Naive thymus-derived CD4-positive, alpha-beta T cell (primary cell): ENCODE data around the gene MEIOSIN. TPM values are rescaled to one million over a fixed set of nuclear protein-coding genes. Genes with fewer than 3 reads are reported as not detected.
A peak's percentile ranks its signal among the peaks of the same experiment; 100 is the strongest.

ENCODE experiments used
- ATAC-seq: fragments of 150-1000 bp; cut with Tn5 transposase; 2 replicates; pipeline ENCODE4 v1.10.0; 2021; ENCODE audit warnings: mild to moderate bottlenecking, moderate library complexity
- CTCF ChIA-PET: fragments of 350-600 bp; sonication (Branson Sonifier 250); formaldehyde crosslinking; loops from one replicate; lab custom pipeline; 2021; ENCODE audit warnings: antibody characterized with exemption; lab: Charles Lee
- POLR2A ChIA-PET: fragments of 350-600 bp; sonication (Branson Sonifier 250); formaldehyde crosslinking; loops from one replicate; lab custom pipeline; 2021; ENCODE audit warnings: antibody characterized with exemption, inconsistent platforms; lab: Charles Lee
- DNase-seq, 9 donors: peaks; one replicate each; pipeline versions ENCODE4 v3.0.0 to v3.0.0-alpha.2; 2020 to 2022; ENCODE audit warnings: mixed read lengths in 1 of 9
- H3K27ac ChIP-seq: one replicate; pipeline ENCODE4 v1.7.0; 2013; ENCODE audit warnings: mild to moderate bottlenecking, low read depth, low read length, moderate library complexity
- H3K27me3 ChIP-seq, 2 donors: one replicate each; pipeline ENCODE4 v1.7.0; 2013; ENCODE audit warnings: low read length in 2 of 2, mild to moderate bottlenecking in 2 of 2, moderate library complexity in 2 of 2; ENCODE audit not compliant: control insufficient read depth in 2 of 2, insufficient read depth in 2 of 2
- H3K36me3 ChIP-seq, 3 experiments: 1 replicate in 2 of 3; 2 replicates in 1 of 3; pipeline ENCODE4 v1.7.0; 2013; ENCODE audit warnings: low read length in 3 of 3, mild to moderate bottlenecking in 3 of 3, moderate library complexity in 1 of 3; ENCODE audit not compliant: insufficient read depth in 3 of 3, control insufficient read depth in 2 of 3
- H3K4me1 ChIP-seq, 2 donors: one replicate each; pipeline ENCODE4 v1.7.0; 2013; ENCODE audit warnings: low read length in 2 of 2, mild to moderate bottlenecking in 2 of 2, moderate library complexity in 1 of 2; ENCODE audit not compliant: control insufficient read depth in 2 of 2, insufficient read depth in 2 of 2
- H3K4me3 ChIP-seq: 2 replicates; pipeline ENCODE4 v1.7.0; 2013; ENCODE audit warnings: mild to moderate bottlenecking, low read length
- H3K9me3 ChIP-seq, 3 experiments: 1 replicate in 2 of 3; 2 replicates in 1 of 3; pipeline ENCODE4 v1.7.0; 2013; ENCODE audit warnings: low read length in 3 of 3; ENCODE audit not compliant: control insufficient read depth in 2 of 3
- H3K27ac Mint-ChIP-seq, 9 donors: one replicate each; pipeline ENCODE4 v1.8.0; 2020 to 2022; ENCODE audit warnings: mixed read lengths in 9 of 9, mild to moderate bottlenecking in 8 of 9, moderate library complexity in 5 of 9, inconsistent platforms in 2 of 9
- H3K27me3 Mint-ChIP-seq, 5 donors: one replicate each; pipeline ENCODE4 v1.8.0; 2021 to 2022; ENCODE audit warnings: mixed read lengths in 5 of 5, mild to moderate bottlenecking in 1 of 5
- H3K36me3 Mint-ChIP-seq, 5 donors: one replicate each; pipeline ENCODE4 v1.8.0; 2020 to 2022; ENCODE audit warnings: mixed read lengths in 5 of 5, mild to moderate bottlenecking in 3 of 5, inconsistent platforms in 1 of 5
- H3K4me1 Mint-ChIP-seq, 7 donors: one replicate each; pipeline ENCODE4 v1.8.0; 2020 to 2022; ENCODE audit warnings: mixed read lengths in 7 of 7, mild to moderate bottlenecking in 3 of 7, inconsistent platforms in 1 of 7
- H3K4me3 Mint-ChIP-seq, 10 donors: one replicate each; pipeline ENCODE4 v1.8.0; 2020 to 2022; ENCODE audit warnings: mild to moderate bottlenecking in 10 of 10, mixed read lengths in 10 of 10, moderate library complexity in 6 of 10, inconsistent platforms in 2 of 10
- H3K9me3 Mint-ChIP-seq, 11 donors: one replicate each; pipeline ENCODE4 v1.8.0; 2020 to 2022; ENCODE audit warnings: mixed read lengths in 11 of 11, mild to moderate bottlenecking in 4 of 11, inconsistent platforms in 1 of 11, moderate library complexity in 1 of 11
- intact Hi-C, 2 donors: fragments of 100-400 bp; cut with micrococcal nuclease; formaldehyde crosslinking; loops; one replicate each; pipeline ENCODE4 v1.15.1; 2023
- polyA plus RNA-seq, 2 donors: library from polyadenylated mRNA; unstranded; fragments of 300-500 nt; fragmentation: Illumina TruSeq; gene quantifications; one replicate each; pipeline ENCODE4 v1.2.3, GENCODE V29; 2021
- total RNA-seq, 6 experiments: library from RNA in 5 of 6; stranded (reverse) in 5 of 6; gene quantifications; 1 replicate in 5 of 6; 2 replicates in 1 of 6; pipeline ENCODE4 v1.2.3 and lab custom pipeline; 2021 to 2026

MEIOSIN gene
- total and polyA plus RNA-seq, 7 experiments from 2014 or later = not detected

DNA sequence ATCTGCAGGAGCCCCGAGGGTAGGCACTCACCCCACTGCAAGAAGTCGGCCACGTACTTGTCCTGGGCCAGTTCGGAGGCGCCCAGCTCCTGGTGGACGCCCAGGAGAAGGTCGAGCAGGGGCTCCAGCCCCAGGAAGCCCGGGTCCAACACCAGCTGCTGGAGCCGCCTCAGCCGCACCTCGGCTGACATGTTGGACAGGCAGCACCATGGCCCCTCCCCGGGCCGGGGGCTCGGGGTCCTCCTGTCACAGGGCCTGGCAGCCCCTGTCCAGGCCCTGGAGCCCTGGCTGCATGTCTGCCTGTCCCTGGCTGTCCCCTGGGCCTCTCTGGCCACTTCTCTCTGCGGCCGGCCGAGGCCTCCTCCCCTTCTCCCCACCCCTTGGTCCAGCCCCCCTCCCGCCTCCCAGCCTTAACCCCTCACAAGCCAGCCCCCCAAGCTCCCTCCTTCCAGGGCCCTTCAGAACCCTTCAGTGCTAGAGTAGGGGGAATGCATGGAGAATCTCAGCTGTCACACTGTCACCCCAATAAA is 49.0 kb downstream of the MEIOSIN start, which contains the start of gene DMPK:
DMPK (minus strand) TSS at position 329 of the 530 bp plus-strand sequence; CDS start at position 191, 138 bp downstream.
- H3K4me1 ChIP-seq = peaks cover 7 to 17% of the 10 kb centered on the region in 2 donors
- POLR2A ChIA-PET = interaction anchor here (0.6 to 1.7 kb wide), 4 partner anchors 10 to 1395 kb away, joined by 3 to 7 read pairs (median 4); partner anchors contain the start of gene DMWD
- H3K36me3 ChIP-seq = peaks cover 0 to 21% (median 5%) of the 10 kb centered on the region in 3 experiments
- Mint-ChIP-seq H3K27me3 (peaks cover 15 to 42% (median 31%) of the 10 kb centered on the region in 5 donors), H3K27ac (no peak within 1 kb of the TSS), H3K4me3 (no peak within 1 kb of the TSS), H3K36me3 (peaks cover 0 to 15% (median 8%) of the 10 kb centered on the region in 5 donors), H3K9me3 (peaks cover 0 to 2% (median 0%) of the 10 kb centered on the region in 11 donors), H3K4me1 (peaks cover 13 to 28% (median 18%) of the 10 kb centered on the region in 7 donors)
- no peaks in the 10 kb centered on the region for H3K9me3 ChIP-seq
- ATAC-seq = no peak
- intact Hi-C loops = no loop called here
- H3K27me3 ChIP-seq = peaks cover 0 to 18% of the 10 kb centered on the region in 2 donors
- DNase-seq = no peak
- no peak within 1 kb of the TSS for H3K4me3 ChIP-seq
- CTCF ChIA-PET = no interaction called here
- no peak within 1 kb of the TSS for H3K27ac ChIP-seq

DNA sequence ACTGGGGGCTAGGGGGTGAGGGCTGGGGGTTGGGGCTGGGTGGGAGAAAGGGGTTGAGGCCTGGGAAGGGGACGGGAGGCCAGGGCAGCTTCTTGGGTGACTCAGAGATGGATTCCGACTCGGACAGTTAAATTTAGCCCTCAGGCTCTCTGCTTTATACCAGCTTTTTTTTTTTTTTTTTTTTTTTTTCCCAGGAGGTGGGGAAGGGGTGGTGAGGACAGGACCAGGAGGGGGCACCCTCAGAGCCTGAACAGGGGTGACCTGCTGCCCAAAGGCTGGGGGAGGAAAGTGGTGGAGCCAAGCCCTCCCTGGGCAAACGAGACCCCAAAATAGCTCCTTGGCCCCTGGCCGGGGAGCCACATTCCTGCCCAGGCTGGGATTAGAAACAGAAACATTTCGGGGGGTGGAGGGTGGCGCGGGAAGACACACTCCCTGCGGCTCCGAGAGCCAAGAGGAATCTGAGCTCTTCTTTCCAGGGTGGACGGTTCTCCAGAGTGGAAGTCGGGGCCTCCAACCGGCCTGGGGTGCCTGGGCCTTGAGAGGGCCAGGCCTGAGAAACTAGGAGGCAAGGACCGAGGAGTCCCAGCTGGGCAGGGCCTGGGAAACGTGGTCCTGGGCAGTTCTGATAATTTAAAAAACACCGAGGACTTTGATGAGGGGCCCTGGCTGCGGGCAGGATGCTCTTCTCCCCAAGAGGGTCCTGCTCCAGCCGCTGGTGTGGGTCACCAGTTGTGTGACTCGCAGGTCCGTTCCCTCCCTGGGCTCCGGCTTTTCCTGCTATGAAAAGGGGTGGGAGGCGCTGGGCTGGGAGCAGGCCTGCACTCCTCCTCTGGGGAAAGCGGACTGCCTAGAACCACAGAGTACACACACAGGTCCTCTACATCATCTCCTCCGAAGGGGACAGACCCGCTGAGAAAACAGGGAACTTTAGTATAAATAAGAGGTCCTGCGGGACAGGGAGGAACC is 49.9 kb downstream of the MEIOSIN start:
- Mint-ChIP-seq H3K4me1 (peaks cover 13 to 29% (median 18%) of the 10 kb centered on the region in 7 donors), H3K27me3 (peaks cover 15 to 48% (median 33%) of the 10 kb centered on the region in 5 donors)

GRCh38 chr19:45784096-45784495 is 50.9 kb downstream of the MEIOSIN start:
- CTCF ChIA-PET = interaction anchor here (1.5 kb wide), 1 partner anchor 15 kb away, joined by 6 read pairs; the partner anchor contains the start of gene SIX5
- peaks cover 3 to 10% of the 10 kb centered on the region in 2 donors for H3K4me1 ChIP-seq
- peaks cover 0 to 16% of the 10 kb centered on the region in 2 donors for H3K27me3 ChIP-seq
- POLR2A ChIA-PET = no interaction called here
- H3K4me3 ChIP-seq = no peak overlapping the region
- H3K27ac ChIP-seq = no peak overlapping the region
- peaks cover 5 to 23% (median 5%) of the 10 kb centered on the region in 3 experiments for H3K36me3 ChIP-seq
- ATAC-seq = no peak
- Mint-ChIP-seq H3K27ac (no peak overlapping the region), H3K4me3 (no peak overlapping the region), H3K36me3 (peaks cover 6 to 31% (median 22%) of the 10 kb centered on the region in 5 donors), H3K4me1 (peaks cover 7 to 23% (median 11%) of the 10 kb centered on the region in 7 donors), H3K27me3 (peaks cover 12 to 50% (median 30%) of the 10 kb centered on the region in 5 donors), H3K9me3 (peaks cover 0 to 2% (median 0%) of the 10 kb centered on the region in 11 donors)
- intact Hi-C loops = no loop called here
- no peak for DNase-seq
- H3K9me3 ChIP-seq = no peaks in the 10 kb centered on the region

More for the DNA sequence above, 49.9 kb downstream of the MEIOSIN start:
- Histone ChIP-seq H3K4me1 (peaks cover 7 to 17% of the 10 kb centered on the region in 2 donors), H3K27me3 (peaks cover 0 to 18% of the 10 kb centered on the region in 2 donors), H3K9me3 (no peaks in the 10 kb centered on the region), H3K36me3 (peaks cover 0 to 13% (median 5%) of the 10 kb centered on the region in 3 experiments), H3K27ac (no peak overlapping the region), H3K4me3 (no peak overlapping the region)
- no peak for ATAC-seq
- intact Hi-C loops = no loop called here
- Mint-ChIP-seq H3K9me3 (peaks cover 0 to 2% (median 0%) of the 10 kb centered on the region in 11 donors), H3K4me3 (no peak overlapping the region), H3K27ac (no peak overlapping the region), H3K36me3 (peaks cover 2 to 23% (median 16%) of the 10 kb centered on the region in 5 donors)
- ChIA-PET POLR2A (interaction anchor here (0.8 to 1.7 kb wide), 3 partner anchors 9 to 16 kb away, joined by 3 to 7 read pairs (median 5); partner anchors contain the start of gene DMWD), CTCF (no interaction called here)
- DNase-seq = no peak

GRCh38 chr19:45785097-45785496 is 51.9 kb downstream of the MEIOSIN start:
- Mint-ChIP-seq H3K27me3 (peaks cover 2 to 48% (median 24%) of the 10 kb centered on the region in 5 donors), H3K27ac (no peak overlapping the region), H3K4me3 (no peak overlapping the region), H3K36me3 (peaks cover 8 to 34% (median 24%) of the 10 kb centered on the region in 5 donors), H3K4me1 (peaks cover 0 to 14% (median 7%) of the 10 kb centered on the region in 7 donors), H3K9me3 (peaks cover 0 to 2% (median 0%) of the 10 kb centered on the region in 11 donors)
- Histone ChIP-seq H3K9me3 (no peaks in the 10 kb centered on the region), H3K36me3 (peaks cover 5 to 28% (median 10%) of the 10 kb centered on the region in 3 experiments), H3K4me3 (no peak overlapping the region), H3K27ac (no peak overlapping the region), H3K4me1 (peaks cover 0 to under 1% of the 10 kb centered on the region in 2 donors), H3K27me3 (peaks cover 0 to 11% of the 10 kb centered on the region in 2 donors)
- ATAC-seq = no peak
- CTCF ChIA-PET = interaction anchor here (1.5 kb wide), 1 partner anchor 16 kb away, joined by 6 read pairs; the partner anchor contains the start of gene SIX5
- POLR2A ChIA-PET = no interaction called here
- DNase-seq = no peak
- intact Hi-C loops = no loop called here

- Mint-ChIP-seq H3K27me3 (peaks cover 0 to 43% (median 18%) of the 10 kb centered on the region in 5 donors), H3K4me3 (peak overlapping the region in 1 of 10 donors; percentile 34), H3K9me3 (peaks cover 0 to 2% (median 0%) of the 10 kb centered on the region in 11 donors), H3K36me3 (peaks cover 8 to 34% (median 24%) of the 10 kb centered on the region in 5 donors), H3K27ac (no peak overlapping the region), H3K4me1 (peaks cover 7 to 19% (median 11%) of the 10 kb centered on the region in 7 donors)
- Histone ChIP-seq H3K27me3 (peaks cover 0 to 4% of the 10 kb centered on the region in 2 donors), H3K9me3 (no peaks in the 10 kb centered on the region), H3K27ac (no peak overlapping the region), H3K36me3 (peaks cover 5 to 28% (median 10%) of the 10 kb centered on the region in 3 experiments), H3K4me1 (peaks cover 5 to 7% of the 10 kb centered on the region in 2 donors), H3K4me3 (no peak overlapping the region)
- ChIA-PET POLR2A (no interaction called here), CTCF (interaction anchor here (0.6 to 1.5 kb wide), 2 partner anchors 17 kb away, joined by 3 to 6 read pairs; partner anchors contain the start of gene SIX5)
- no peak for DNase-seq
- no peak for ATAC-seq
- intact Hi-C loops = no loop called here
Observed at GRCh38 chr19:45785781-45786532, 52.7 kb downstream of the MEIOSIN start.
